K562 (cell line): ENCODE data around the gene UBE2D2. TPM values are rescaled to one million over a fixed set of nuclear protein-coding genes. Genes with fewer than 3 reads are reported as not detected.
A peak's percentile ranks its signal among the peaks of the same experiment; 100 is the strongest.

Experiments
- ATAC-seq: fragments of 200-7000 bp; cut with Tn5 transposase; 3 replicates; pipeline ENCODE4 v1.9.1; 2020; ENCODE audit warnings: moderate library complexity
- BruUV-seq: library from RNA; stranded (reverse); fragments of 400-500 nt; replicated peaks from 2 replicates; lab custom pipeline; 2021; lab: Mats Ljungman, UMichigan
- CTCF ChIA-PET: fragments of 300-600 bp; formaldehyde crosslinking; extraction: SDS; loops from one replicate; lab custom pipeline; 2021; ENCODE audit warnings: low intra/inter-chr PET ratio; lab: Yijun Ruan, JAX
- POLR2A ChIA-PET: fragments of 300-600, 350-650 bp; sonication (Branson Sonifier 250); formaldehyde crosslinking; extraction: SDS; loops from one replicate; lab custom pipeline; 2021; ENCODE audit warnings: antibody characterized with exemption, inconsistent platforms; lab: Yijun Ruan, JAX
- DNase-seq, 4 experiments: peaks; one replicate each; pipeline versions ENCODE4 v3.0.0 to v3.0.0-alpha.2; 2011 to 2018; ENCODE audit warnings: low spot score in 3 of 4, mixed read lengths in 3 of 4; ENCODE audit errors: extremely low read depth in 1 of 4
- FAIRE-seq: peaks from 2 replicates; lab custom pipeline; 2011; peaks lifted over from hg19 to GRCh38; lab: Jason Lieb, UNC
- H2AFZ ChIP-seq: 2 replicates; pipeline ENCODE4 v1.6.0; 2011; ENCODE audit warnings: low read depth, low read length, control low read depth, inconsistent platforms
- H3K27ac ChIP-seq: fragments of 200-600 bp; 3 replicates; pipeline ENCODE4 v1.8.0; 2011; ENCODE audit warnings: low read depth, mild to moderate bottlenecking, control low read depth, inconsistent platforms, low read length, moderate library complexity, mixed read lengths; ENCODE audit errors: extremely low read depth
- H3K27me3 ChIP-seq, 2 experiments: fragments of 300-600 bp in 1 of 2; 2 replicates in 1 of 2; 3 replicates in 1 of 2; pipeline versions ENCODE4 v1.6.0 to v1.8.0; 2011; ENCODE audit warnings: inconsistent platforms in 2 of 2, low read length in 2 of 2, mild to moderate bottlenecking in 1 of 2, mixed read lengths in 1 of 2, moderate library complexity in 1 of 2; ENCODE audit not compliant: control insufficient read depth in 2 of 2, insufficient read depth in 2 of 2
- H3K36me3 ChIP-seq: fragments of 300-600 bp; 3 replicates; pipeline ENCODE4 v1.8.0; 2011; ENCODE audit warnings: mild to moderate bottlenecking, low read length, inconsistent platforms; ENCODE audit not compliant: control insufficient read depth, insufficient read depth
- H3K4me1 ChIP-seq, 2 experiments: fragments of 200-600 bp in 1 of 2; replicated peaks in 1 of 2; 2 replicates in 1 of 2; 3 replicates in 1 of 2; pipeline versions ENCODE4 v1.5.1 to v1.8.0; 2011; ENCODE audit warnings: inconsistent platforms in 2 of 2, low read length in 2 of 2, mild to moderate bottlenecking in 1 of 2, mixed read lengths in 1 of 2, moderate library complexity in 1 of 2; ENCODE audit not compliant: control insufficient read depth in 2 of 2, insufficient read depth in 2 of 2
- H3K4me2 ChIP-seq: 2 replicates; pipeline ENCODE4 v1.6.1; 2011; ENCODE audit warnings: low read length, control low read depth, inconsistent platforms, mixed read lengths; ENCODE audit not compliant: insufficient read depth
- H3K4me3 ChIP-seq: fragments of 200-600 bp; sonication (generic), shearing (Covaris generic); 2 replicates; pipeline ENCODE4 v1.5.1; 2016; ENCODE audit warnings: control low read depth, inconsistent platforms
- H3K79me2 ChIP-seq: fragments of 200-600 bp; 3 replicates; pipeline ENCODE4 v1.8.0; 2011; ENCODE audit warnings: low read length, inconsistent platforms; ENCODE audit not compliant: control insufficient read depth, insufficient read depth
- H3K9ac ChIP-seq, 2 experiments: 2 replicates each; pipeline versions ENCODE4 v1.6.0 to v1.6.1; 2011; ENCODE audit warnings: low read depth in 2 of 2, low read length in 2 of 2, control low read depth in 1 of 2, inconsistent platforms in 1 of 2, mild to moderate bottlenecking in 1 of 2, mixed read lengths in 1 of 2; ENCODE audit not compliant: insufficient read depth in 1 of 2
- H3K9me1 ChIP-seq: one replicate; pipeline ENCODE4 v1.6.0; 2011; ENCODE audit warnings: inconsistent platforms, mild to moderate bottlenecking, low read length, moderate library complexity; ENCODE audit not compliant: control insufficient read depth, insufficient read depth
- H3K9me3 ChIP-seq: replicated peaks from 2 replicates; pipeline ENCODE4 v1.5.1; 2011; ENCODE audit warnings: low read depth, low read length, inconsistent platforms; ENCODE audit not compliant: control insufficient read depth, insufficient read depth
- H4K20me1 ChIP-seq: replicated peaks from 2 replicates; pipeline ENCODE4 v1.6.1; 2011; ENCODE audit warnings: low read length, inconsistent platforms, mixed read lengths; ENCODE audit not compliant: control insufficient read depth, insufficient read depth
- ELF4 ChIP-seq: fragments of 450-650 bp; formaldehyde crosslinking; IDR thresholded peaks from 2 replicates; pipeline ENCODE4 v1.4.0; 2022; ENCODE audit warnings: missing genetic modification characterization
- TBL1XR1 ChIP-seq, 2 experiments: IDR thresholded peaks; 2 replicates each; pipeline ENCODE4 v1.6.1; 2012; ENCODE audit warnings: improper control_type of control experiment in 2 of 2, low read length in 2 of 2, mild to moderate bottlenecking in 1 of 2
- WGBS: fragments of 100-300 bp; shearing (Covaris generic); methylation state at CpG from one replicate; pipeline ENCODE4 v1.1.6; 2016; ENCODE audit warnings: low coverage, mixed read lengths; ENCODE audit not compliant: insufficient coverage; ENCODE audit errors: missing lambda C conversion rate; 5-methylcytosine and 5-hydroxymethylcytosine counted together
- in situ Hi-C: fragments of 300-500 bp; cut with MboI; formaldehyde crosslinking; loops from 4 replicates; pipeline ENCODE4 v1.15.0; 2018; ENCODE audit warnings: inconsistent platforms, mixed read lengths
- intact Hi-C: fragments of 100-400 bp; cut with micrococcal nuclease; formaldehyde crosslinking; loops from 2 replicates; pipeline ENCODE4 v1.14.2; 2022
- polyA plus RNA-seq, 8 experiments: library from polyadenylated mRNA; depleted of rRNA in 4 of 8; stranded (reverse) in 5 of 8; unstranded in 3 of 8; fragments of >200 nt; fragmentation: Nextera tagmentation in 2 of 8; fragmentation: Illumina TruSeq in 1 of 8; extraction: Ambion mirVana in 2 of 8; extraction: Trizol in 1 of 8; gene quantifications; 2 replicates each; pipeline versions ENCODE4 v1.2.1 to v1.2.3, GENCODE V29; 2011 to 2014; ENCODE audit warnings: inconsistent platforms in 1 of 8, missing spikeins in 1 of 8
- total RNA-seq, 7 experiments: library from RNA; depleted of rRNA in 6 of 7; stranded (reverse); fragments of >200 nt in 6 of 7; fragmentation: Illumina TruSeq in 2 of 7; extraction: Trizol in 2 of 7; gene quantifications; 2 replicates each; pipeline versions ENCODE4 v1.2.1 to v1.2.3, GENCODE V29; 2011 to 2021; ENCODE audit warnings: low replicate concordance in 1 of 7
- TF ChIP-seq, protein P1 (sequence below): sonication (generic); formaldehyde crosslinking; IDR thresholded peaks from 2 replicates; pipeline ENCODE4 v1.8.1; 2023; ENCODE audit warnings: mild to moderate bottlenecking, missing genetic modification reagents

Gene UBE2D2
- total and polyA plus RNA-seq, 9 of the 15 experiments (the other 6 are each of a cell fraction or from before 2014, with no cell fraction given) = 53.6 to 198 (median 122) TPM

DNA sequence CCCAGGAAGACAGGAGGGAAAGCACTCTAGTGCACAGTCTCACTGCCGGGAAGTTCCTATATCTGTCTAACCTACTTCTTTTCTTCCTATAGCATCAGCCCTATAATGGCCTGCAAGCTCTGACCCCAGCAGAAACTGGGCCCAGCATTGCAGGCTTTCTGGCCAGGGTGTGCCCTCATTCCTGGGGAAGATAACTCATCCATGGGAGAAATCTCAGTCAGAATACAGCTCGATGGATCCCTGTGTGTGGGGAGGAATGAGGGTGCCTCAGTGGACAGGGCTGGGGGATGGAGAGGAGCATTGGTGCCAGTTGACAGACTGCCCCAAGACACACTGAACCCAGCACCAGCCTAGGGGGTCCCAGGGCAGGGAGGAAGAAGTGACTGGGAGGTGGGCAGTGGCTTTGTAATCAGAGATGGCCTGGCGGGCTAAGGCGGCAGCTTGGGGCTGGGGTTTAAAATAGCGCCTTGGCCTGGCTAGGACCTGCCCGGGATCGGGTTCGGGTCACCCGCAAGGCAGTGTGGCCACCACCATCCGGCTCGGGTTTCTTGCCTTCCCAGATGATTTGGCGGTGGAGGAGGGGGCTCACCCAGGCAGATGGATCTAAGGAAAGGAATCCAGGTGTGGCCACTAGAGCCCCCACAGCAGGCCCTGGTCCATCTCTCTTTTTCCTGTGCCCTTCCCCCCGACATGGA is 79.4 kb downstream of the UBE2D2 start:
- H3K27me3 ChIP-seq = no peaks in the 10 kb centered on the region
- H3K4me2 ChIP-seq = no peak overlapping the region
- no peak for ATAC-seq
- CTCF ChIA-PET = interaction anchor here (0.6 kb wide), 1 partner anchor 389 kb away, joined by 4 read pairs; no protein-coding TSS in a partner anchor
- H3K36me3 ChIP-seq = no peaks in the 10 kb centered on the region
- intact Hi-C loops = no loop called here
- TF ChIP-seq, protein P1, sequence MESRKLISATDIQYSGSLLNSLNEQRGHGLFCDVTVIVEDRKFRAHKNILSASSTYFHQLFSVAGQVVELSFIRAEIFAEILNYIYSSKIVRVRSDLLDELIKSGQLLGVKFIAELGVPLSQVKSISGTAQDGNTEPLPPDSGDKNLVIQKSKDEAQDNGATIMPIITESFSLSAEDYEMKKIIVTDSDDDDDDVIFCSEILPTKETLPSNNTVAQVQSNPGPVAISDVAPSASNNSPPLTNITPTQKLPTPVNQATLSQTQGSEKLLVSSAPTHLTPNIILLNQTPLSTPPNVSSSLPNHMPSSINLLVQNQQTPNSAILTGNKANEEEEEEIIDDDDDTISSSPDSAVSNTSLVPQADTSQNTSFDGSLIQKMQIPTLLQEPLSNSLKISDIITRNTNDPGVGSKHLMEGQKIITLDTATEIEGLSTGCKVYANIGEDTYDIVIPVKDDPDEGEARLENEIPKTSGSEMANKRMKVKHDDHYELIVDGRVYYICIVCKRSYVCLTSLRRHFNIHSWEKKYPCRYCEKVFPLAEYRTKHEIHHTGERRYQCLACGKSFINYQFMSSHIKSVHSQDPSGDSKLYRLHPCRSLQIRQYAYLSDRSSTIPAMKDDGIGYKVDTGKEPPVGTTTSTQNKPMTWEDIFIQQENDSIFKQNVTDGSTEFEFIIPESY (CRISPR knock-in tag) = peak; percentile 82
- TF ChIP-seq TBL1XR1 (IDR thresholded peaks at IDR 0.05; ENCODE audit: low read length in 2 of 2) (no peak), ELF4 (CRISPR knock-in tag) (no peak)
- TF ChIP-seq, all 486 proteins: peak for 1
- Histone ChIP-seq H3K9me1 (no peaks in the 10 kb centered on the region), H3K79me2 (peaks cover 17% of the 10 kb centered on the region; the same call in 2 of the 3 replicates), H3K9me3 (no peaks in the 10 kb centered on the region), H3K4me3 (no peak overlapping the region), H4K20me1 (no peaks in the 10 kb centered on the region), H2AFZ (no peak overlapping the region), H3K27ac (no peak overlapping the region), H3K9ac (peak overlapping the region in 1 of 2 experiments; percentile 29; a peak in 2 of 4 replicates), H3K4me1 (peaks cover 43 to 58% of the 10 kb centered on the region in 2 experiments)
- DNase-seq = no peak
- POLR2A ChIA-PET = interaction anchor here (1.1 kb wide), 1 partner anchor 11 kb away, joined by 3 read pairs; no protein-coding TSS in a partner anchor
- FAIRE-seq = no peak
- in situ Hi-C loops = no loop called here
- BruUV-seq = no TSS peak
- WGBS = 79% methylated on average over 11 of the region's 13 CpGs
